Large intestine (tissue), 3 donors: ENCODE results near the gene RFESD. TPM values are rescaled to one million over a fixed set of nuclear protein-coding genes. Genes with fewer than 3 reads are reported as not detected.
"Not testable (repeated sequence)": the region's sequence is repeated elsewhere in the genome, so short reads cannot be mapped to it uniquely, and the experiment has no call there.

ENCODE experiments used
- DNase-seq, 2 donors: peaks; one replicate each; pipeline versions ENCODE4 v3.0.0 to v3.0.0-alpha.2; 2013
- H3K27ac ChIP-seq: one replicate; pipeline ENCODE4 v1.5.1; 2013; ENCODE audit warnings: low read length
- H3K27me3 ChIP-seq: 2 replicates; pipeline ENCODE4 v1.6.1; 2013; ENCODE audit warnings: low read length; ENCODE audit not compliant: control insufficient read depth, insufficient read depth
- H3K36me3 ChIP-seq: 2 replicates; pipeline ENCODE4 v1.6.1; 2013; ENCODE audit warnings: low read length; ENCODE audit not compliant: control insufficient read depth, insufficient read depth
- H3K4me1 ChIP-seq: one replicate; pipeline ENCODE4 v1.6.1; 2013; ENCODE audit warnings: low read length; ENCODE audit not compliant: control insufficient read depth, insufficient read depth
- H3K4me3 ChIP-seq: one replicate; pipeline ENCODE4 v1.5.1; 2013; ENCODE audit warnings: low read length
- H3K9me3 ChIP-seq: one replicate; pipeline ENCODE4 v1.6.1; 2013; ENCODE audit warnings: mild to moderate bottlenecking, low read depth, low read length, moderate library complexity; ENCODE audit not compliant: control insufficient read depth
- WGBS: methylation state at CpG from one replicate; pipeline ENCODE4 v1.1.5; 2013; ENCODE audit warnings: low lambda C conversion rate; ENCODE audit not compliant: insufficient coverage; 5-methylcytosine and 5-hydroxymethylcytosine counted together
- polyA plus RNA-seq: library from polyadenylated mRNA; unstranded; fragments of 120-200 nt; gene quantifications from one replicate; pipeline ENCODE4 v1.2.1, GENCODE V29; 2013

The RFESD gene
- polyA plus RNA-seq, 1 donor = 3.2 TPM

DNA sequence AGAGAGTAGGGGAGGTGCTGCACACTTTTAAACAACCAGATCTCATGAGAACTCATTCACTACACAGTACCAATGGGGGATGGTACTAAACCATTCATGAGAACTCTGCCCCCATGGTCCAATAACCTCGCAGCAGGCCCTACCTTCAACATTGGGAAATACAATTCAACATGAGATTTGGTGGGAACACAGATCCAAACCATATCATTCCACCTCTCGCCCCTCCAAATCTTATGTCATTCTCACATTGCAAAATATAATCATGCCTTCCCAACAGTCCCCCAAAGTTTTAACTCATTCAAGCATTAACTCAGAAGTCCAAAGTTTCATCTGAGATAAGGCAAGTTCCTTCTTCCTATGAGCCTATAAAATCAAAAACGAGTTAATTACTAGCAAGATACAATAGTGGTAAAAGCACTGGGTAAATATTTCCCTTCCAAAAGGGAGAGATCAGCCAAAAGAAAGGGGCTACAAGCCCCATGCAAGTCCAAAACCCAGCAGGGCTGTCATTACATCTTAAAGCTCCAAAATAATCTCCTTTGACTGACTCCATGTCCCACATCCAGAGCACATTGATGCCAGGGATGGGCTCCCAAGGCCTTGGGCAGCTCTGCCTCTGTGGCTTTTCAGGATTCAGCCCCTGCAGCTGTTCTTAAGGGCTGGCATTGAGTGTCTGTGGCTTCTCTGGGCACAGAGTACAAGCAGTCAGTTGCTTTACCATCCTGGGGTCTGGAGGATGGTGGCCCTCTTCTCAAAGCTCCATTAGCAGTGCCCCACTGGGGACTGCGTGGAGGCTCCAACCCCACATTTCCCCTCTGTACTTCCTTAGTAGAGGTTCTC lies 18.4 kb upstream of the RFESD start:
- Histone ChIP-seq H3K4me1 (peaks cover 31% of the 10 kb centered on the region), H3K27ac (peak overlapping the region; percentile 74), H3K9me3 (no peaks in the 10 kb centered on the region), H3K4me3 (no peak overlapping the region), H3K36me3 (no peaks in the 10 kb centered on the region), H3K27me3 (no peaks in the 10 kb centered on the region)
- DNase-seq = peak; percentile 34 to 72
- WGBS = 17% methylated on average over 1 of the region's 4 CpGs

DNA sequence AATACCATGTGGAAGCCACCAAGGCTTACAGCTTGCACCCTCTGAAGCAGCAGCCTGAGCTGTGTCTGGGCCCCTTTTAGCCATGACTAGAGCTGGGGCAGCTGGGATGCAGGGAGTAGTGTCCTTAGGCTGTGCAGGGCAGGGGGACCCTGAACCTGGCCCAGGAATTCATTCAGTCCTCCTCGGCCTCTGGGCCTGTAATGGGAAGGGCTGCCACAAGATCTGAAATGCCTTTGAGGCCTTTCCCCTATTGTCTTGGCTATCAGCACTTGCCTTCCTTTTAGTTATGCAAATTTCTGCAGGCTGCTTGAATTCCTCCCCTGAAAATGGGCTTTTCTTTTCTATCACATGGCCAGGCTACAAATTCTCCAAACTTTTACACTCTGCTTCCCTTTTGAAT lies 17.6 kb upstream of the RFESD start:
- Histone ChIP-seq H3K36me3 (no peaks in the 10 kb centered on the region), H3K27ac (peak overlapping the region; percentile 74), H3K4me1 (peaks cover 31% of the 10 kb centered on the region), H3K27me3 (no peaks in the 10 kb centered on the region), H3K9me3 (no peaks in the 10 kb centered on the region), H3K4me3 (no peak overlapping the region)
- no CpG with 5 or more reads among the region's 1 CpG for WGBS
- DNase-seq = no peak

DNA sequence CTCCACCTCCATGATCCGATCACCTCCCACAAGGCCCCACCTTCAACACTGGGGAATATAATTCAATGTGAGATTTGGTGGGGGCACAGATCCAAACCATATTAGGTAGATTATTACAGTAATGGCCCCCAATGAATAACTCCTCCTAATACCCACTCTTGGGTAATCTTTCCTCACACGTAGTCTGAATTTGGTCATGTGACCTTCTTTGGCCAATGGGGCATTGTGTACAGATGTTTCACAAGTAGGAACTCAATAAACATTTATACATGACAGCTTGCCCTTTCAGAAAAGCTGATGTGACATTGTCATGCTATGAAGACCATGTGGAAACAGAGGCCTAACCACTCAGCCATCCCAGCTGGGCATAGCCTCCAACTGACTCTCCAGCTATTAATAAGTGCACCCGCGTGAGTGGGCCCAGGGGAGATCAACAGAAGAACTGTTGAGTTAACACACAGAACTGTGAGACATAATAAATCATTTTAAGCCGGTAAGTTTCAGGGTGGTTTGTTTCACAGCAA lies 16.1 kb upstream of the RFESD start:
- Histone ChIP-seq H3K27me3 (no peaks in the 10 kb centered on the region), H3K9me3 (no peaks in the 10 kb centered on the region), H3K4me1 (peaks cover 31% of the 10 kb centered on the region), H3K27ac (peak overlapping the region; percentile 88), H3K36me3 (no peaks in the 10 kb centered on the region), H3K4me3 (no peak overlapping the region)
- DNase-seq = no peak
- no CpG with 5 or more reads among the region's 5 CpGs for WGBS

DNA sequence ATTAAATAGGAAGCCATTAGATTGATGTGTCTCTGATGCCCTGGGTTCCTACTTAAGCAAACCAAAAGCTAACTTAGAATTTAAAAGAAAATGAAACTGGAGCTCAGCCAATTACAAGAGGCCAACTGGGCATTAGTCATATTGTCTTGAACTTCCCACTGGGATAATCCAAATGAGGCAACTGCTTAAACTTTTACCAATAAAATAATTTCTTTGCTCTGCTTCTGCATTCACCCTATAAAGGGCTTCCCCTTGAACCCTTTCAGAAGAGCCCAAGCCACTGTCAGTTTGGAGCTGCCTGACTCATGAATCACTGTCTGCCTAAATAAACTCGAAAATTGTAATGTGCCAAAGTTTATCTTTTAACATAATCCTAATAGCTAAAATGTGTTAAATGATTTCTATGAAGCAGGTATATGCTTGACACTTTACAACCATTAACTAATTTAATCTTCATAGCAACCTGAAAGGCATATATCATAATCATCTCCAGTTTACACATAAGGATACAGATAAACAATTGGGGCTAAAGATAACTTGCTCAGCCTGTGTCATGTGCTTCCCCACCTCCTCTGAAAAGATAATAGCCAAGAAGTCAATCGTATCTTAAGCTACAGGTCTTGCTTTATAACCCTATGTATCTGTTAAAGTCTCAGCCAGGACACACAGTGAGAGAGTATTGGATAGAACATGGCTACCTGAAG lies 15.2 kb upstream of the RFESD start:
- Histone ChIP-seq H3K27me3 (no peaks in the 10 kb centered on the region), H3K9me3 (no peaks in the 10 kb centered on the region), H3K36me3 (no peaks in the 10 kb centered on the region), H3K27ac (peak overlapping the region; percentile 88), H3K4me3 (no peak overlapping the region), H3K4me1 (peaks cover 31% of the 10 kb centered on the region)
- peak in 1 of 2 donors; percentile 58 for DNase-seq
- 33% methylated on average over 1 of the region's 2 CpGs for WGBS

DNA sequence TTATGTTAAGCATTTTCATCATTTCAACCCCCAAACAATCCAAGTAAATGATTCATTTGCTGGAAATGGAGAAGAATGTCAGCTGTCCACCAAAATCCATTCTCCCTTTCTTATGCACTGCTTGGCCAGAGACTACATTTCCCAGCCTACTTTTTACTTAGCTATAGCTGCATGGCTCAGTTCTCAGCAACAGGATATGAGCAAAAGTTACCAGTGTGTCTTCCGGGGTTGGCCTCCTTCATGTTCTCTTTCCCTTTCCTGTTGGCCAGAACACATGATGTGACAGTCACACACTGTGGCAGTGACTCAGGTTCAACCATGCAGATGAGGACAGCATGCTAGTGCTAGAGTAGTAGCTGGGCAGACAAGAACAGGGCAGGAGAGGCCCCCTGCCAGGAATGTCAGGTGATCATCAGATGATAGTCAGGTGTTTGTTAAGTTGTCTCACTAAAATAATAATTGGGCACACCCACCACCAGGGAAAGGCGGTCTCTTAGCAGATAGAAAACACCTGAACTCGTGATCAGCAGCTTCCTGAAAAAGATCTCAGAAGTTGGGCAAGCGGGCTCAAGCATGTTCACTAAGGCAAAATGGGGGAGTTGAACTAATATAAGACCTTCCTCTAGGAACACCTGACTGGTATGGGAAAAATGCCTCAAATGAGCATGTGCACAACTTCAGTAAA lies 14.4 kb upstream of the RFESD start:
- WGBS = 38% methylated on average over 2 of the region's 4 CpGs
- no peaks in the 10 kb centered on the region for H3K36me3 ChIP-seq
- no peak overlapping the region for H3K4me3 ChIP-seq
- peak; percentile 87 to 92 for DNase-seq
- no peaks in the 10 kb centered on the region for H3K9me3 ChIP-seq
- H3K27ac ChIP-seq = peak overlapping the region; percentile 88
- peaks cover 31% of the 10 kb centered on the region for H3K4me1 ChIP-seq
- H3K27me3 ChIP-seq = no peaks in the 10 kb centered on the region

DNA sequence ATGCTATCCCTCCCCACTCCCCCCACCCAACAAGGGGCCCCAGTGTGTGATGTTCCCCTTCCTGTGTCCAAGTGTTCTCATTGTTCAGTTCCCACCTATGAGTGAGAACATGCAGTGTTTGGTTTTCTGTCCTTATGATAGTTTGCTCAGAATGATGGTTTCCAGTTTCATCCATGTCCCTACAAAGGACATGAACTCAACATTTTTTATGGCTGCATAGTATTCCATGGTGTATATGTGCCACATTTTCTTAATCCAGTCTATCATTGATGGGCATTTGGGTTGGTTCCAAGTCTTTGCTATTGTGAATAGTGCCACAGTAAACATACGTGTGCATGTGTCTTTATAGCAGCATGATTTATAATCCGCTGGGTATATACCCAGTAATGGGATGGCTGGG lies 13.6 kb upstream of the RFESD start:
- Histone ChIP-seq H3K27ac (peak overlapping the region; percentile 88), H3K4me1 (peaks cover 27% of the 10 kb centered on the region)
- not testable (repeated sequence) for H3K27me3 ChIP-seq, DNase-seq, H3K4me3 ChIP-seq, H3K9me3 ChIP-seq, H3K36me3 ChIP-seq
- no CpG with 5 or more reads among the region's 2 CpGs for WGBS

DNA sequence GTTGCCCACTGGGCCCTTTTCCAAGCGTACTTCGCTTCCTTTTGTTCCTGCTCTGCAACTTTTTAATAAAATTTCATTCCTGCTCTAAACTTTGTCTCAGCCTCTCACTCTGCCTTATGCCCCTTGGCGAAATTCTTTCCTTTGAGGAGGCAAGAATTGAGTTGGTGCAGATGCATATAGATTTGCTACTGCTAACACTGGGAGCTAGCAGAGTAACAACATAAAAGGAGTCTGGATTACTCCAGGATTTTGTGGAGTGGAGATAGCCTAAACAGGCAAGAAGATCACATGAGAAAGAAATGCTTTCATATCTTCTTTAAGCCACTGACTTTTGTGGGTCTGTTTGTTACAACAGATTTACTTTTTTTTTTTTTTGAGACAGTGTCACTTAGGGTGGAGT lies 12.9 kb upstream of the RFESD start:
- H3K9me3 ChIP-seq = no peaks in the 10 kb centered on the region
- no peaks in the 10 kb centered on the region for H3K27me3 ChIP-seq
- no peak for DNase-seq
- no peak overlapping the region for H3K4me3 ChIP-seq
- H3K36me3 ChIP-seq = no peaks in the 10 kb centered on the region
- H3K27ac ChIP-seq = no peak overlapping the region
- peaks cover 19% of the 10 kb centered on the region for H3K4me1 ChIP-seq
- WGBS = 94% methylated on average over 2 of the region's 3 CpGs

DNA sequence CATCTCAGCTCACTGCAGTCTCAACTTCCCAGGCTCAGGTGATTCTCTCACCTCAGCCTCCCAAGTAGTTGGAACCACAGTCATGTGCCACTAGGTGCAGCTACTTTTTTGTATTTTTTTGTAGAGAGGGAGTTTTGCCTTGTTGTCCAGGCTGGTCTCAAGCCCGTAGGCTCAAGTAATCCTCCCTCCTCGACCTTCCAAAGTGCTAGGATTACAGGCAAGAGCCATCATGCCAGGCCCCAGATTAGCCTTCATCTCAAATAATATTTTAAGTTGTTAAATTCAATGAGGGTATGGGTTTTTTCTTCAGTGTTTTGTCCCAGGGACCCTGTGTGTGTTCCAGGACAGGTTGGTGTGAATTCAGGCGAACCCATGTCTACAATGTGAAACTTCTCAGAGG lies 12.5 kb upstream of the RFESD start:
- no peak overlapping the region for H3K4me3 ChIP-seq
- H3K36me3 ChIP-seq = no peaks in the 10 kb centered on the region
- no CpG with 5 or more reads among the region's 3 CpGs for WGBS
- DNase-seq = no peak
- no peaks in the 10 kb centered on the region for H3K27me3 ChIP-seq
- H3K9me3 ChIP-seq = no peaks in the 10 kb centered on the region
- no peak overlapping the region for H3K27ac ChIP-seq
- H3K4me1 ChIP-seq = peaks cover 15% of the 10 kb centered on the region

DNA sequence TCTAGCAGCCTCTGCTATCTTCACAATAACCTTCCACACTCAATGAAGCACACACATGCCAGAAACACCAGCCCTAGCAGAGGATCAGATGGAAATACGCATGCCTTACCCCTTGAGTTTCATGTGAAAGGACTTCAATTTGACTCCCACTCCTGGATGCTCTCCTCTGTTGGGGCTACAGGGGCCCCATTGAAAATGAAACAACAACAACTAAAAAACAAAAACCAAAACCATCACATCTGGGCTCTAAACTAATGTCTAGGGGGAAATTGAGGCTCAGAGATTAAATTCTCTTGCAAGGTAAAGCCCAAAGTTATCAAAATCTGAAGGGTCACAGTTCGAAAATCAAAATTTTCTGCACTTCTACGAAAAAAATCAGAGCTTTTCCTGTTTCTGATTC lies 7.9 kb upstream of the RFESD start:
- Histone ChIP-seq H3K4me3 (no peak overlapping the region), H3K9me3 (no peaks in the 10 kb centered on the region), H3K27ac (no peak overlapping the region), H3K36me3 (no peaks in the 10 kb centered on the region), H3K27me3 (no peaks in the 10 kb centered on the region), H3K4me1 (peaks cover 22% of the 10 kb centered on the region)
- DNase-seq = no peak
- no CpG with 5 or more reads among the region's 3 CpGs for WGBS

DNA sequence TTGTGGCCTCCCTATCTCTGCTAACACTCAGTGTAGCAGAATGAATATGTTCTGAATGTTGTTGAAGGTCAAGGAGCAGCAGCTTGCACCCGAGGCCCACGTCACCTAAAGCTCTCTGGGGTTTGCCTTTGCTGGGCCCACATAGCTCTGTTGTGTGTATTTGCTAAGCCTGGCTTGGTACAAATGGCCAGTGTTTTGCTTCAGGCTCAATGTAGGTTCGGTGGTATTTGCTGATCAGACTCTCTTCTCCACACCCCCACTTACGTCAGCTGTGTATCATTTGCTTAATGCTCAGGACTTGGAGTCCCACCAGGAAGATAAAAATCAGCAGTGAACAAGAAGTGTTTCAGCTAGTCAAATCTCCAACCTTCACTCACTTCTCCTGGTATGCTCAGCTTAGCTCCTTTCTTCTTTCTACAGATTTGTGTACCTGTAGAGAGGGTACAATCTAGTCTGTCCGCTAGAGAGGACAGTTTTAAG lies 4.8 kb upstream of the RFESD start:
- peak in 1 of 2 donors; percentile 78 for DNase-seq
- no peaks in the 10 kb centered on the region for H3K27me3 ChIP-seq
- H3K27ac ChIP-seq = peak overlapping the region; percentile 79
- no peak overlapping the region for H3K4me3 ChIP-seq
- WGBS = no CpG with 5 or more reads among the region's 5 CpGs
- peaks cover 22% of the 10 kb centered on the region for H3K4me1 ChIP-seq
- no peaks in the 10 kb centered on the region for H3K36me3 ChIP-seq
- H3K9me3 ChIP-seq = peaks cover 3% of the 10 kb centered on the region
